AG04449 (cell line): ENCODE measurements around the gene WDR45.
A peak's percentile ranks its signal among the peaks of the same experiment; 100 is the strongest.

Experiments
- CTCF ChIA-PET: fragments of 350-600 bp; formaldehyde crosslinking; extraction: SDS; loops from one replicate; lab custom pipeline; 2021; ENCODE audit warnings: antibody characterized with exemption; lab: Yijun Ruan, JAX
- POLR2A ChIA-PET: fragments of 400-600, 350-600 bp; formaldehyde crosslinking; extraction: SDS; loops from one replicate; lab custom pipeline; 2020; ENCODE audit warnings: antibody characterized with exemption, inconsistent platforms; lab: Yijun Ruan, JAX
- DNase-seq: peaks from one replicate; pipeline ENCODE4 v3.0.0-alpha.2; 2010; ENCODE audit warnings: low read depth, low spot score
- H3K4me3 ChIP-seq: 2 replicates; pipeline ENCODE4 v1.5.1; 2011; ENCODE audit warnings: low read depth, mild to moderate bottlenecking, control low read depth, low read length
- TF ChIP-seq, protein P1 (sequence below): IDR thresholded peaks from one replicate; pipeline ENCODE4 v1.5.1; 2011; ENCODE audit warnings: mild to moderate bottlenecking, moderate library complexity, low read length, control low read depth, inconsistent platforms; ENCODE audit not compliant: insufficient read depth; ENCODE audit errors: missing control alignments

WDR45 gene

DNA sequence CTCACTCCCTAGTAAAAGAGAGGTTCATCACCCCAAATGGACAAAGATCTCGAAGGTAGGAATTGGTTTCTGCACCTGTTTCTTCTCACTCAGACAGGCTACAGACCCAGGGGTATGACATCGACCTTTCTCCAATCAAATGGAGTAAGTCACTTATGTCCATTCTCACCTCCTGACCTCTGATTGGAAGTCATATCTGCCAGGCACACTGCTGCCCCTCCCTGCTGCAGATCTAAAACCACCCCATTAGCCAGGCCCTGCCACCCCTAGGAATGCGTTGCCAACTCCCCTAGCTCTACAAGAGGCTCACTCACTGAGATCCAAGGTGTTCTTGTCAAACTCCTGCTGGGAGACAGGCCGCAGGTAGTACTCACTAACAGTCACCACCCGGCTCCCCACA, 37.0 kb upstream of the WDR45 start:
- CTCF ChIA-PET = no interaction called here
- DNase-seq = no peak
- no peak overlapping the region for H3K4me3 ChIP-seq
- TF ChIP-seq, protein P1, sequence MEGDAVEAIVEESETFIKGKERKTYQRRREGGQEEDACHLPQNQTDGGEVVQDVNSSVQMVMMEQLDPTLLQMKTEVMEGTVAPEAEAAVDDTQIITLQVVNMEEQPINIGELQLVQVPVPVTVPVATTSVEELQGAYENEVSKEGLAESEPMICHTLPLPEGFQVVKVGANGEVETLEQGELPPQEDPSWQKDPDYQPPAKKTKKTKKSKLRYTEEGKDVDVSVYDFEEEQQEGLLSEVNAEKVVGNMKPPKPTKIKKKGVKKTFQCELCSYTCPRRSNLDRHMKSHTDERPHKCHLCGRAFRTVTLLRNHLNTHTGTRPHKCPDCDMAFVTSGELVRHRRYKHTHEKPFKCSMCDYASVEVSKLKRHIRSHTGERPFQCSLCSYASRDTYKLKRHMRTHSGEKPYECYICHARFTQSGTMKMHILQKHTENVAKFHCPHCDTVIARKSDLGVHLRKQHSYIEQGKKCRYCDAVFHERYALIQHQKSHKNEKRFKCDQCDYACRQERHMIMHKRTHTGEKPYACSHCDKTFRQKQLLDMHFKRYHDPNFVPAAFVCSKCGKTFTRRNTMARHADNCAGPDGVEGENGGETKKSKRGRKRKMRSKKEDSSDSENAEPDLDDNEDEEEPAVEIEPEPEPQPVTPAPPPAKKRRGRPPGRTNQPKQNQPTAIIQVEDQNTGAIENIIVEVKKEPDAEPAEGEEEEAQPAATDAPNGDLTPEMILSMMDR = no peak
- POLR2A ChIA-PET = no interaction called here

GRCh38 chrX:49116076-49116475, 36.4 kb upstream of the WDR45 start:
- DNase-seq = no peak
- no peak overlapping the region for H3K4me3 ChIP-seq
- TF ChIP-seq, protein P1 = no peak
- CTCF ChIA-PET = no interaction called here
- POLR2A ChIA-PET = no interaction called here

DNA sequence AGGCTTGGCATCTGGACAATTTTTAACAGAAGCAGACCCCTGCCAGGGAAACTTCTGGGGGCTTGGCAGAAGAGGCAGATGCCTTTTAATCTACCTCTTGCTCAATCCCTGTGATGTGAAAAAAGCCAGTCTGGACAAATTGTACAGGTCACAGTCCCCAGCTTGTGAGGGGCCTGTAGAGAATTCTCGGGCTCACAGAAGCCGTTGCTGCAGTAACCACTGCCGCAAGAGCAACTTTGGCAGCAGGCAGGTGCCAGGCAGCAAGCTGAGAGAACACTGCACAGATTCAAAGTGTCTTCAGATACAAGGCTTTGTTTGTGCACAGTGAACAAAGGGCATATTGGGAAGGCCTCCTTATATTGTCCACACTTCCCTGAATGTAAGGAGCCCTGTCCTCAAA, 32.1 kb upstream of the WDR45 start:
- H3K4me3 ChIP-seq = no peak overlapping the region
- POLR2A ChIA-PET = no interaction called here
- TF ChIP-seq, protein P1 = no peak
- CTCF ChIA-PET = no interaction called here
- no peak for DNase-seq

DNA sequence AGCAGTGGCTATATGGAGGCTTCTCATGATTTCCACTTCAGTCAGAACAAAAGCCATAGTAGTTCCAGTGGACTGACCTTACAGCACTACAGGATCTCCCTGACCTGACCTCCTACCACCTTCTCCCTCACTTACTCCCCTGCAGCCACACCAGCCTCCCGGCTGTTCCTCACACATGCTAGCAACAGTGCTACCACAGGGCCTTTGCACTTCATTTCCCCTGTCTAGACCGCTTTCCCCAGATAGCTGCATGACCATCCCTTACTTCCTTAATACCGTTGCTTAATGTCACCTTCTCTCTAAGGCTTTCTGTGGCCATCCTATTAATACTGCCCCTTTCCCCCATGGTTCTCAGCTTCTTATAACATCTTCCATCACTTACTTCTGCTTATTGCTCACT, 30.7 kb upstream of the WDR45 start:
- TF ChIP-seq, protein P1 = no peak
- H3K4me3 ChIP-seq = no peak overlapping the region
- CTCF ChIA-PET = interaction anchor here (1.1 kb wide), 1 partner anchor 31 kb away, joined by 3 read pairs; the partner anchor contains the start of gene WDR45
- POLR2A ChIA-PET = no interaction called here
- DNase-seq = no peak

GRCh38 chrX:49108641-49109040, 29.0 kb upstream of the WDR45 start:
- CTCF ChIA-PET = no interaction called here
- TF ChIP-seq, protein P1 = no peak

DNA sequence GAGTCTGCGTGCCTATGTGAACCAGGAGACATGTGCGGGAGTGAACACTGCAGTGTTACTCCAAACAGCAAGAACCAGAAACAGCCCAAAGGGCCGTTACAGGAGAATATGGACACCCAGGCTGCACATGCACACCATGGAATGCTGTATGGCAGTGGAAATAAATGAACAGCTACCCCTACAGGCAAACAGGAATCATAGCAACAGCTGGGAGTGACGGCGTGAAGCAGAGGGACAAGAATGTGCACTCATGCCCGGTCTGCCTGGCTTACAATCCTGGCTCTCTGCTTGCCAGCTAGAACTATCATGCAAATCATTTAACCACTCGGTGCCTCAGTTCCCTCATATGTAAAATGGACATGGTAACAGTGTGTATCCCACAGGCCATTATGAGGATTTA, 27.2 kb upstream of the WDR45 start:
- H3K4me3 ChIP-seq = no peak overlapping the region
- CTCF ChIA-PET = interaction anchor here (0.7 to 1.1 kb wide), 4 partner anchors 10 to 21 kb away, joined by 3 to 5 read pairs (median 4); no protein-coding TSS in a partner anchor
- TF ChIP-seq, protein P1 = peak; percentile 46
- POLR2A ChIA-PET = no interaction called here
- DNase-seq = peak; percentile 4

More at GRCh38 chrX:49108641-49109040, 29.0 kb upstream of the WDR45 start:
- no peak for DNase-seq
- POLR2A ChIA-PET = no interaction called here
- H3K4me3 ChIP-seq = no peak overlapping the region
